ENCODE results near the gene NCOA4.
"Not testable (repeated sequence)": the region's sequence is repeated elsewhere in the genome, so short reads cannot be mapped to it uniquely, and the experiment has no call there.

Gene NCOA4

GRCh38 chr10:45983538-45984186, 46.8 kb downstream of the NCOA4 start:
- peak in 1 of 2 donors; percentile 5 for DNase-seq (ENCODE audit: low read depth in 2 of 2)

GRCh38 chr10:45981367-45981766, 49.1 kb downstream of the NCOA4 start:
- not testable (repeated sequence) for DNase-seq (ENCODE audit: low read depth in 2 of 2)

- DNase-seq (ENCODE audit: low read depth in 2 of 2), result not testable (repeated sequence)
Measured at GRCh38 chr10:45978554-45978953, 51.9 kb downstream of the NCOA4 start.

GRCh38 chr10:45974041-45974440, 56.4 kb downstream of the NCOA4 start:
- DNase-seq (ENCODE audit: low read depth in 2 of 2), result not testable (repeated sequence)

GRCh38 chr10:45972813-45973169, 57.6 kb downstream of the NCOA4 start:
- not testable (repeated sequence) for DNase-seq (ENCODE audit: low read depth in 2 of 2)

- DNase-seq (ENCODE audit: low read depth in 2 of 2), result peak; percentile 82 to 84
Measured at GRCh38 chr10:45972106-45972812, 58.2 kb downstream of the NCOA4 start, which contains the start of gene TIMM23. Gene TIMM23, plus strand, starts transcription at chr10:45972489. Its CDS starts 136 bp downstream, at chr10:45972625.

- DNase-seq (ENCODE audit: low read depth in 2 of 2), result not testable (repeated sequence)
Measured at GRCh38 chr10:45971742-45972105, 58.7 kb downstream of the NCOA4 start.

- not testable (repeated sequence) for DNase-seq (ENCODE audit: low read depth in 2 of 2)
Measured at GRCh38 chr10:45971019-45971418, 59.4 kb downstream of the NCOA4 start.

- DNase-seq (ENCODE audit: low read depth in 2 of 2), result not testable (repeated sequence)
Measured at GRCh38 chr10:45962686-45963452, 67.6 kb downstream of the NCOA4 start.

GRCh38 chr10:45957928-45958327, 72.5 kb downstream of the NCOA4 start:
- DNase-seq (ENCODE audit: low read depth in 2 of 2), result not testable (repeated sequence)

GRCh38 chr10:45956634-45957033, 73.8 kb downstream of the NCOA4 start:
- not testable (repeated sequence) for DNase-seq (ENCODE audit: low read depth in 2 of 2)

Measured in stimulated activated CD8-positive, alpha-beta memory T cell treated with anti-CD3 and anti-CD28 coated beads, Interleukin-15, amount 100 ng/mL, for 48 hours (primary cell).